Measurements from ENCODE around the gene P2RX1.
A peak's percentile ranks its signal among the peaks of the same experiment; 100 is the strongest.

Gene P2RX1

GRCh38 chr17:3957735-3958599, 41.7 kb upstream of the P2RX1 start:
- Histone ChIP-seq H3K9ac (ENCODE audit: low read length) (peak overlapping the region; percentile 5), H3K4me1 (ENCODE audit: control insufficient read depth, insufficient read depth, low read length) (peaks cover 67% of the 10 kb centered on the region), H3K4me3 (ENCODE audit: low read length) (no peak overlapping the region), H3K9me3 (ENCODE audit: control insufficient read depth, low read length) (no peaks in the 10 kb centered on the region), H3K36me3 (ENCODE audit: control insufficient read depth, insufficient read depth, low read length) (peaks cover 7% of the 10 kb centered on the region), H3K27me3 (ENCODE audit: control insufficient read depth, insufficient read depth, low read length) (no peaks in the 10 kb centered on the region)

GRCh38 chr17:3956983-3957382, 40.7 kb upstream of the P2RX1 start:
- H3K36me3 ChIP-seq (ENCODE audit: control insufficient read depth, insufficient read depth, low read length): peaks cover 7% of the 10 kb centered on the region
- no peak overlapping the region for H3K4me3 ChIP-seq (ENCODE audit: low read length)
- H3K9ac ChIP-seq (ENCODE audit: low read length): no peak overlapping the region
- H3K9me3 ChIP-seq (ENCODE audit: control insufficient read depth, low read length): no peaks in the 10 kb centered on the region
- peaks cover 57% of the 10 kb centered on the region for H3K4me1 ChIP-seq (ENCODE audit: control insufficient read depth, insufficient read depth, low read length)
- no peaks in the 10 kb centered on the region for H3K27me3 ChIP-seq (ENCODE audit: control insufficient read depth, insufficient read depth, low read length)

GRCh38 chr17:3956327-3956957, 40.2 kb upstream of the P2RX1 start:
- Histone ChIP-seq H3K36me3 (ENCODE audit: control insufficient read depth, insufficient read depth, low read length) (peaks cover 7% of the 10 kb centered on the region), H3K9me3 (ENCODE audit: control insufficient read depth, low read length) (no peaks in the 10 kb centered on the region), H3K9ac (ENCODE audit: low read length) (no peak overlapping the region), H3K4me1 (ENCODE audit: control insufficient read depth, insufficient read depth, low read length) (peaks cover 52% of the 10 kb centered on the region), H3K4me3 (ENCODE audit: low read length) (no peak overlapping the region), H3K27me3 (ENCODE audit: control insufficient read depth, insufficient read depth, low read length) (no peaks in the 10 kb centered on the region)

GRCh38 chr17:3955673-3955988, 39.4 kb upstream of the P2RX1 start:
- peaks cover 7% of the 10 kb centered on the region for H3K36me3 ChIP-seq (ENCODE audit: control insufficient read depth, insufficient read depth, low read length)
- peaks cover 46% of the 10 kb centered on the region for H3K4me1 ChIP-seq (ENCODE audit: control insufficient read depth, insufficient read depth, low read length)
- no peaks in the 10 kb centered on the region for H3K9me3 ChIP-seq (ENCODE audit: control insufficient read depth, low read length)
- no peak overlapping the region for H3K4me3 ChIP-seq (ENCODE audit: low read length)
- H3K9ac ChIP-seq (ENCODE audit: low read length): no peak overlapping the region
- H3K27me3 ChIP-seq (ENCODE audit: control insufficient read depth, insufficient read depth, low read length): no peaks in the 10 kb centered on the region

GRCh38 chr17:3954976-3955672, 38.9 kb upstream of the P2RX1 start:
- H3K4me1 ChIP-seq (ENCODE audit: control insufficient read depth, insufficient read depth, low read length): peaks cover 41% of the 10 kb centered on the region
- H3K9me3 ChIP-seq (ENCODE audit: control insufficient read depth, low read length): no peaks in the 10 kb centered on the region
- H3K36me3 ChIP-seq (ENCODE audit: control insufficient read depth, insufficient read depth, low read length): peaks cover 7% of the 10 kb centered on the region

GRCh38 chr17:3954086-3954485, 37.8 kb upstream of the P2RX1 start:
- Histone ChIP-seq H3K9me3 (ENCODE audit: control insufficient read depth, low read length) (no peaks in the 10 kb centered on the region), H3K4me1 (ENCODE audit: control insufficient read depth, insufficient read depth, low read length) (peaks cover 30% of the 10 kb centered on the region), H3K36me3 (ENCODE audit: control insufficient read depth, insufficient read depth, low read length) (peaks cover 7% of the 10 kb centered on the region), H3K27me3 (ENCODE audit: control insufficient read depth, insufficient read depth, low read length) (no peaks in the 10 kb centered on the region), H3K9ac (ENCODE audit: low read length) (no peak overlapping the region), H3K4me3 (ENCODE audit: low read length) (no peak overlapping the region)

More at GRCh38 chr17:3954976-3955672, 38.9 kb upstream of the P2RX1 start:
- no peak overlapping the region for H3K4me3 ChIP-seq (ENCODE audit: low read length)
- peak overlapping the region; percentile 15 for H3K9ac ChIP-seq (ENCODE audit: low read length)
- H3K27me3 ChIP-seq (ENCODE audit: control insufficient read depth, insufficient read depth, low read length): no peaks in the 10 kb centered on the region

- no peaks in the 10 kb centered on the region for H3K27me3 ChIP-seq (ENCODE audit: control insufficient read depth, insufficient read depth, low read length)
- no peak overlapping the region for H3K4me3 ChIP-seq (ENCODE audit: low read length)
- no peak overlapping the region for H3K9ac ChIP-seq (ENCODE audit: low read length)
- H3K9me3 ChIP-seq (ENCODE audit: control insufficient read depth, low read length): no peaks in the 10 kb centered on the region
- peaks cover 7% of the 10 kb centered on the region for H3K36me3 ChIP-seq (ENCODE audit: control insufficient read depth, insufficient read depth, low read length)
- peaks cover 28% of the 10 kb centered on the region for H3K4me1 ChIP-seq (ENCODE audit: control insufficient read depth, insufficient read depth, low read length)
Measured at GRCh38 chr17:3953542-3953941, 37.3 kb upstream of the P2RX1 start.

GRCh38 chr17:3952186-3952585, 35.9 kb upstream of the P2RX1 start:
- Histone ChIP-seq H3K36me3 (ENCODE audit: control insufficient read depth, insufficient read depth, low read length) (peaks cover 2% of the 10 kb centered on the region), H3K9ac (ENCODE audit: low read length) (no peak overlapping the region), H3K9me3 (ENCODE audit: control insufficient read depth, low read length) (no peaks in the 10 kb centered on the region)

GRCh38 chr17:3951420-3951819, 35.2 kb upstream of the P2RX1 start:
- peaks cover 9% of the 10 kb centered on the region for H3K36me3 ChIP-seq (ENCODE audit: control insufficient read depth, insufficient read depth, low read length)
- no peak overlapping the region for H3K4me3 ChIP-seq (ENCODE audit: low read length)
- peaks cover 9% of the 10 kb centered on the region for H3K4me1 ChIP-seq (ENCODE audit: control insufficient read depth, insufficient read depth, low read length)
- no peak overlapping the region for H3K9ac ChIP-seq (ENCODE audit: low read length)
- no peaks in the 10 kb centered on the region for H3K9me3 ChIP-seq (ENCODE audit: control insufficient read depth, low read length)
- H3K27me3 ChIP-seq (ENCODE audit: control insufficient read depth, insufficient read depth, low read length): no peaks in the 10 kb centered on the region

More at GRCh38 chr17:3952186-3952585, 35.9 kb upstream of the P2RX1 start:
- Histone ChIP-seq H3K4me3 (ENCODE audit: low read length) (no peak overlapping the region), H3K4me1 (ENCODE audit: control insufficient read depth, insufficient read depth, low read length) (peaks cover 16% of the 10 kb centered on the region), H3K27me3 (ENCODE audit: control insufficient read depth, insufficient read depth, low read length) (no peaks in the 10 kb centered on the region)

- Histone ChIP-seq H3K36me3 (ENCODE audit: control insufficient read depth, insufficient read depth, low read length) (peaks cover 9% of the 10 kb centered on the region), H3K4me3 (ENCODE audit: low read length) (no peak overlapping the region), H3K27me3 (ENCODE audit: control insufficient read depth, insufficient read depth, low read length) (no peaks in the 10 kb centered on the region), H3K9me3 (ENCODE audit: control insufficient read depth, low read length) (no peaks in the 10 kb centered on the region), H3K9ac (ENCODE audit: low read length) (no peak overlapping the region), H3K4me1 (ENCODE audit: control insufficient read depth, insufficient read depth, low read length) (peaks cover 5% of the 10 kb centered on the region)
Measured at GRCh38 chr17:3951003-3951402, 34.7 kb upstream of the P2RX1 start.

GRCh38 chr17:3950584-3950983, 34.3 kb upstream of the P2RX1 start:
- Histone ChIP-seq H3K4me3 (ENCODE audit: low read length) (no peak overlapping the region), H3K9ac (ENCODE audit: low read length) (no peak overlapping the region), H3K36me3 (ENCODE audit: control insufficient read depth, insufficient read depth, low read length) (peaks cover 12% of the 10 kb centered on the region), H3K9me3 (ENCODE audit: control insufficient read depth, low read length) (no peaks in the 10 kb centered on the region), H3K27me3 (ENCODE audit: control insufficient read depth, insufficient read depth, low read length) (no peaks in the 10 kb centered on the region), H3K4me1 (ENCODE audit: control insufficient read depth, insufficient read depth, low read length) (peaks cover 5% of the 10 kb centered on the region)

GRCh38 chr17:3949418-3949817, 33.2 kb upstream of the P2RX1 start:
- Histone ChIP-seq H3K9ac (ENCODE audit: low read length) (no peak overlapping the region), H3K4me1 (ENCODE audit: control insufficient read depth, insufficient read depth, low read length) (no peaks in the 10 kb centered on the region), H3K4me3 (ENCODE audit: low read length) (no peak overlapping the region), H3K9me3 (ENCODE audit: control insufficient read depth, low read length) (no peaks in the 10 kb centered on the region), H3K27me3 (ENCODE audit: control insufficient read depth, insufficient read depth, low read length) (no peaks in the 10 kb centered on the region), H3K36me3 (ENCODE audit: control insufficient read depth, insufficient read depth, low read length) (peaks cover 13% of the 10 kb centered on the region)
